OCI-LY1 (cell line): ENCODE measurements around the gene RPP14.

Experiments used
- CTCF ChIP-seq: fragments of 200-600 bp; sonication (generic), shearing (Covaris generic); IDR thresholded peaks from 2 replicates; pipeline ENCODE4 v1.5.1; 2017; ENCODE audit warnings: mild to moderate bottlenecking, antibody characterized with exemption, low read length, moderate library complexity, mixed read lengths
- EZH2 ChIP-seq: fragments of 200-600 bp; sonication (generic), shearing (Covaris generic); IDR thresholded peaks from 2 replicates; pipeline ENCODE4 v1.8.0; 2017; ENCODE audit warnings: borderline replicate concordance, mixed run types, mild to moderate bottlenecking, antibody characterized with exemption, low read length, moderate library complexity, mixed read lengths

DNA sequence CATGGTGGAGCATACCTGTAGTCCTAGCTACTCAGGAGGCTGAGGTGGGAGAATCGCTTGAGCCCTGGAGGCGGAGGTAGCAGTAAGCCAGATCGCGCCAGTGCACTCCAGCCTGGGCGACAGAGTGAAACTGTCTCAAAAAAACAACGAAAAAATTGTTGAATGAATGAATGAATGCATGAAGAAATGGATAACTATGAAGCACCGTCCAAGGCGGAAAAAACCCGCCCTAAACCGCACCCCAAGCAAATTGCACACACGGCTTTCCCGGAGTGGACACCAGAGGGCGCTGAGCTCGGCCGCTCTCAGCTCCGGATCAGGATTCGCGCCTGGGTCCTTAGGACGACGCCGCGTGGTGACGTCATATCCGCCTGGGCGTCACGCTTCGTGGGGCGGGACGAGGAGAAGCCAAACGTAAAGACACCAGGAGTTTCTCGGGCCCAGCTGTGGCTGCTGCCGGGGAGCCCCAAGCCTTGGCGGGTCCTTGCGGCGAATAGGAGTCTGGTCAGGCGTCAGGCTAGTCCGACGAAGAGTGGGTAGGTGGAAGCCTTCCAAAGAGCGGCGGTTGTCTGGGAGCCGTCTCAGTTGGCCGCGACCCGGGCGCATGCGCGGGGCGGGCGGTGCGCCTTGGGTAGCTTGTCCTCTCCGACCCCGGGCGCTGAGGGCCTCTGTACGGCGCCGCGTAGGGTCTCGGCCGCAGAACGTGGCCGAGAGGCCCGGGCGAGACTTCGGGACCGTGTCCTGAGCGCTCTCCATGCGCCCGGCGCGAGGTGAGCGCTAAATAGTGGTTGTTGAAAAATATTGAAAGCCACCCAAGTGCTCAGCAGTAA is at the start of gene RPP14, which contains the start of gene HTD2:
- TF ChIP-seq CTCF: peak; percentile 87
- no peak for TF ChIP-seq EZH2
